Measurements from ENCODE around the gene TERB2.
"Not testable (repeated sequence)": the region's sequence is repeated elsewhere in the genome, so short reads cannot be mapped to it uniquely, and the experiment has no call there.

Gene TERB2

GRCh38 chr15:44968475-44968874 lies 12.0 kb downstream of the TERB2 start:
- DNase-seq (ENCODE audit: low read depth, low spot score), result no peak
- no peak for TF ChIP-seq CTCF (IDR thresholded peaks at IDR 0.05; ENCODE audit: low read depth, low read length)
- in situ Hi-C loops (cut with HindIII; ENCODE audit: low sequenced_read_pairs), result no loop called here
- no peak overlapping the region for H3K4me3 ChIP-seq (ENCODE audit: low read depth, low read length)

GRCh38 chr15:44971036-44971435 lies 14.5 kb downstream of the TERB2 start:
- DNase-seq (ENCODE audit: low read depth, low spot score), result no peak
- no peak overlapping the region for H3K4me3 ChIP-seq (ENCODE audit: low read depth, low read length)
- no peak for TF ChIP-seq CTCF (IDR thresholded peaks at IDR 0.05; ENCODE audit: low read depth, low read length)
- in situ Hi-C loops (cut with HindIII; ENCODE audit: low sequenced_read_pairs), result no loop called here

DNA sequence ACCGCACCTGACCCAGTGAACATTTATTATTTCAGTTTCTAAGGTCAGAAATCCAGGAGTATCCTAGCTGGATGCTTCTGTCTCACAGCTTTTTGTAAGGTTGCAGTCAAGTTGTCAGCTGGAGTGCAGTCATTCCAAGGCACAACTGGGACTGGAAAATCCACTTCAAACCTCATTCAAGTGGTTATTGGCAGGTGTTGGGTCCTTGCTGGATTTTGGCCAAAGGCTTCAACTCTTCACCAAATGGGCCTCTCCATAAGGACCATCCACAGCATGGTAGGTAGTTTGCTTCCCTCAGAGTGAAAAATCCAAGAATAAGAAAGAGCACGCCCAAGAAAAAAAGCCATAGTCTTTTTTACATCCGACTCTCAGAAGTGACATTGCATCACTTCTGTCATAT lies 19.7 kb downstream of the TERB2 start:
- H3K4me3 ChIP-seq (ENCODE audit: low read depth, low read length); in situ Hi-C loops (cut with HindIII; ENCODE audit: low sequenced_read_pairs); DNase-seq (ENCODE audit: low read depth, low spot score): not testable (repeated sequence)

- DNase-seq (ENCODE audit: low read depth, low spot score); in situ Hi-C loops (cut with HindIII; ENCODE audit: low sequenced_read_pairs); H3K4me3 ChIP-seq (ENCODE audit: low read depth, low read length): not testable (repeated sequence)
Measured at GRCh38 chr15:44977781-44978180, 21.3 kb downstream of the TERB2 start.

DNA sequence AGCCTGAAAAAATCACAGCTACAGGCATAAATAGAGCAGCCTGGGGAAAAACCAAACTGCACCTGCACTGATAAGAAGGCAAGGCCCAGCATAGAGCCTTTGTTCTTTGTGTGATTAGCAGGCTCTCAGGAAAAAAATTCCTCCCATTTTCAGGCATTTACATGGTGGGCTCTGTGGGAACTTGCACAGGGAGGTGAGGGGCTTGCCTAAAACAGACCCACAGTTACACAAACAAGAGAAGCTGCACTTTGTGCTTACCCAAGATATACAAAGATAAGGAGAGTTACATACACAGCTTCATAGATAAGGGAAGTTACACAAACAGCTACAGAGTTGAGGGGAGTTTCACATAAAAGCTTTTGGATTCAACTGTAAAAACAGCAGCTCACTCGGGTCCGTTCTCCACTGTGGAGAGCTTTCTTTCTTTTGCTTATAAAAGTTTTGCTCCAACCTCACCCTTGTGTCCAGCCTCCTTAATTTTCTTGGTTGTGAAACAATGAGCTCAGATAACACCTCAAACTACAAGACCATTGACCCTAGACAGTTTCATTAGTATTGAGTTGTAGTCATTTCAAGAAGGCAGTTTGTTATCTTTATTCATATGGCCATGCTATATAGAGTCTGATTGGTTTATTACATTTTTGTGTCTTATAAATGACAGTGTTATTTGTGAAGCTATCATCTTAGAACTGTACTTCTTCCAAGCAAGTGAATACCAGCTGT lies 23.3 kb downstream of the TERB2 start:
- in situ Hi-C loops (cut with HindIII; ENCODE audit: low sequenced_read_pairs); DNase-seq (ENCODE audit: low read depth, low spot score); H3K4me3 ChIP-seq (ENCODE audit: low read depth, low read length): not testable (repeated sequence)

- in situ Hi-C loops (cut with HindIII; ENCODE audit: low sequenced_read_pairs); H3K4me3 ChIP-seq (ENCODE audit: low read depth, low read length); DNase-seq (ENCODE audit: low read depth, low spot score): not testable (repeated sequence)
Measured at GRCh38 chr15:44984144-44984543, 27.7 kb downstream of the TERB2 start.

GRCh38 chr15:44986346-44987055 lies 30.0 kb downstream of the TERB2 start:
- H3K4me3 ChIP-seq (ENCODE audit: low read depth, low read length); DNase-seq (ENCODE audit: low read depth, low spot score); in situ Hi-C loops (cut with HindIII; ENCODE audit: low sequenced_read_pairs): not testable (repeated sequence)

GRCh38 chr15:44987711-44988110 lies 31.2 kb downstream of the TERB2 start:
- in situ Hi-C loops (cut with HindIII; ENCODE audit: low sequenced_read_pairs); H3K4me3 ChIP-seq (ENCODE audit: low read depth, low read length); DNase-seq (ENCODE audit: low read depth, low spot score): not testable (repeated sequence)

DNA sequence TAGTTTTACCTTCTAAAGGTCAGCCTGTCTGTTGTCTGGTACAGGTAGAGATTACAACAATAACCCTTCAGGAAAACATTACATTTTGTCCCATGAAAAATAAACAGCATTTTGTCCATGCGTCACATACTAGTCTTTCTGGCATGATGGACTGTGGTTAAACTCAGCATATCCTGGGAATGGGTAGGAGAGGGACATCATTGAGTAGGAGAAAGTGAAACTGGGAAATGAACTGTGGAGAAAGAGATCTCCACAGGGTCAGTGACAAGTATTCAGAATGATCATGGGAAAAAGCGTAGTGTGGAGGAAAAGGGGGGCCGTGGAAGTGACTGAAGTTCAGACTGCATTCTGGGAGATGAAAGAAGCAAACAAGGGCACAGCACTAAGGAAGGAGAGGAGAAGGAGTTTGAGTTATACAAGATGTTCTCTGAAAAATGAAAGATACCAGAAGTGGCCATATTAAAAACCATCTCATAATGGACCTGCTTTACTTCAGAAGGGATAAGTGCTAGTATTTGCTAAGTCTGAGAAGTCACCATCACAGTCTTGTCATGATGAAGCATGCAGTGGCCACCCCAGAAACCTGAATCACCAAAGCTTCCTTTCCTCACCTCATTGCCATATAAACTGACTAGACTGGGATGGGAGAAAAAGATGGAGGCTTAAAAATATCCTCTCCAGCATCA lies 31.8 kb downstream of the TERB2 start:
- H3K4me3 ChIP-seq (ENCODE audit: low read depth, low read length); DNase-seq (ENCODE audit: low read depth, low spot score); in situ Hi-C loops (cut with HindIII; ENCODE audit: low sequenced_read_pairs): not testable (repeated sequence)

GRCh38 chr15:44988870-44989219 lies 32.4 kb downstream of the TERB2 start:
- in situ Hi-C loops (cut with HindIII; ENCODE audit: low sequenced_read_pairs); DNase-seq (ENCODE audit: low read depth, low spot score); H3K4me3 ChIP-seq (ENCODE audit: low read depth, low read length): not testable (repeated sequence)

- H3K4me3 ChIP-seq (ENCODE audit: low read depth, low read length); DNase-seq (ENCODE audit: low read depth, low spot score); in situ Hi-C loops (cut with HindIII; ENCODE audit: low sequenced_read_pairs): not testable (repeated sequence)
Measured at GRCh38 chr15:44997632-44998031, 41.1 kb downstream of the TERB2 start.
